ENCODE results near the gene P2RX3.

DNA sequence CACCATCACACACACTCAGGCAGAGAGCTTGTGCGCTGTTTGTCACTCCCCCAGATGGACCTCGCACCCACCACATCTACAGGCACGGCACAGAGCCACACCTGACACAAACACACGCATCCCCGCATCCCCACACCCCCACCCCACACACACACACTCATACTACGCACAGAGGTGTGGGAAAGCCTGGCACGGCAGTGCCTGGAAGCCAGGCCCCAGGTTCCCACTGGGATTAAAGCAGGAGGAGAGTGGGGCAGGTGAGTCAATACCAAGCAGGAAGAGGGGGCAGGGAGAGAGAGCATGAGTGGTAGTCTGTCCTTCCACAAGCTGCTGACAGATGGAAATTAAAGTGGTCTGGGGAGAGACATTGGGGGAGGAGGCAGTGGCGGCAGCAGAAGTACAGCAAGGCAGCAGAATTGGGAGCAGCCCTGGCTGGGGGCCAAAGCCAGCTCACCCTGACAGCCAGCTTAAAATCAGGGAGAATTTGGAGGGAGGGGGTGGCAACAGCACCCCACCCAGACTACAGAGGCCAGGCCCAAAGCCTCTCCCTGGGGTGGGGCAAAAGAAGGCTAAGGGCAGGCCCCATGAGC lies 34.1 kb upstream of the P2RX3 start:
- TF ChIP-seq TBP (IDR thresholded peaks at IDR 0.05; ENCODE audit: low read depth, low read length) (no peak), RXRA (IDR thresholded peaks at IDR 0.05; ENCODE audit: insufficient read depth, low read depth, low read length) (no peak), RAD21 (IDR thresholded peaks at IDR 0.05 in 1 of 2, conservative IDR thresholded peaks at IDR 0.05 in 1 of 2; ENCODE audit: low read depth in 2 of 2, low read length in 2 of 2) (no peak), POLR2A (IDR thresholded peaks at IDR 0.05; ENCODE audit: control extremely low read depth in 1 of 2, low read depth in 2 of 2, low read length in 2 of 2) (no peak)
- TF ChIP-seq, protein P1, sequence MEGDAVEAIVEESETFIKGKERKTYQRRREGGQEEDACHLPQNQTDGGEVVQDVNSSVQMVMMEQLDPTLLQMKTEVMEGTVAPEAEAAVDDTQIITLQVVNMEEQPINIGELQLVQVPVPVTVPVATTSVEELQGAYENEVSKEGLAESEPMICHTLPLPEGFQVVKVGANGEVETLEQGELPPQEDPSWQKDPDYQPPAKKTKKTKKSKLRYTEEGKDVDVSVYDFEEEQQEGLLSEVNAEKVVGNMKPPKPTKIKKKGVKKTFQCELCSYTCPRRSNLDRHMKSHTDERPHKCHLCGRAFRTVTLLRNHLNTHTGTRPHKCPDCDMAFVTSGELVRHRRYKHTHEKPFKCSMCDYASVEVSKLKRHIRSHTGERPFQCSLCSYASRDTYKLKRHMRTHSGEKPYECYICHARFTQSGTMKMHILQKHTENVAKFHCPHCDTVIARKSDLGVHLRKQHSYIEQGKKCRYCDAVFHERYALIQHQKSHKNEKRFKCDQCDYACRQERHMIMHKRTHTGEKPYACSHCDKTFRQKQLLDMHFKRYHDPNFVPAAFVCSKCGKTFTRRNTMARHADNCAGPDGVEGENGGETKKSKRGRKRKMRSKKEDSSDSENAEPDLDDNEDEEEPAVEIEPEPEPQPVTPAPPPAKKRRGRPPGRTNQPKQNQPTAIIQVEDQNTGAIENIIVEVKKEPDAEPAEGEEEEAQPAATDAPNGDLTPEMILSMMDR (IDR thresholded peaks at IDR 0.05; ENCODE audit: control extremely low read depth in 1 of 3, insufficient read depth in 1 of 3, low read depth in 1 of 3, low read length in 3 of 3), result no peak
- TF ChIP-seq, protein P2, sequence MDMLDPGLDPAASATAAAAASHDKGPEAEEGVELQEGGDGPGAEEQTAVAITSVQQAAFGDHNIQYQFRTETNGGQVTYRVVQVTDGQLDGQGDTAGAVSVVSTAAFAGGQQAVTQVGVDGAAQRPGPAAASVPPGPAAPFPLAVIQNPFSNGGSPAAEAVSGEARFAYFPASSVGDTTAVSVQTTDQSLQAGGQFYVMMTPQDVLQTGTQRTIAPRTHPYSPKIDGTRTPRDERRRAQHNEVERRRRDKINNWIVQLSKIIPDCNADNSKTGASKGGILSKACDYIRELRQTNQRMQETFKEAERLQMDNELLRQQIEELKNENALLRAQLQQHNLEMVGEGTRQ (IDR thresholded peaks at IDR 0.05; ENCODE audit: low read length), result no peak
- TF ChIP-seq, protein P3, sequence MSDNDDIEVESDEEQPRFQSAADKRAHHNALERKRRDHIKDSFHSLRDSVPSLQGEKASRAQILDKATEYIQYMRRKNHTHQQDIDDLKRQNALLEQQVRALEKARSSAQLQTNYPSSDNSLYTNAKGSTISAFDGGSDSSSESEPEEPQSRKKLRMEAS (IDR thresholded peaks at IDR 0.05), result no peak
- TF ChIP-seq, protein P4, sequence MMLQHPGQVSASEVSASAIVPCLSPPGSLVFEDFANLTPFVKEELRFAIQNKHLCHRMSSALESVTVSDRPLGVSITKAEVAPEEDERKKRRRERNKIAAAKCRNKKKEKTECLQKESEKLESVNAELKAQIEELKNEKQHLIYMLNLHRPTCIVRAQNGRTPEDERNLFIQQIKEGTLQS (IDR thresholded peaks at IDR 0.05; ENCODE audit: insufficient read depth, low read depth, low read length), result no peak

Data from H1 (cell line).